GM19239 (cell line): Measurements from ENCODE around the gene VPS54.
"Not testable (repeated sequence)": the region's sequence is repeated elsewhere in the genome, so short reads cannot be mapped to it uniquely, and the experiment has no call there.

Source experiments
- DNase-seq: peaks from one replicate; pipeline ENCODE4 v3.0.0; 2011; ENCODE audit warnings: low spot score; ENCODE audit not compliant: insufficient read length
- FAIRE-seq: peaks from 2 replicates; lab custom pipeline; 2011; peaks lifted over from hg19 to GRCh38; lab: Jason Lieb, UNC

The VPS54 gene

GRCh38 chr2:63994329-63995070, 24.7 kb downstream of the VPS54 start:
- not testable (repeated sequence) for DNase-seq, FAIRE-seq

- DNase-seq = no peak
- FAIRE-seq = no peak
Observed at GRCh38 chr2:63993871-63994270, 25.4 kb downstream of the VPS54 start.

- not testable (repeated sequence) for DNase-seq, FAIRE-seq
Observed at GRCh38 chr2:63993130-63993584, 26.1 kb downstream of the VPS54 start.

- DNase-seq = no peak
Observed at GRCh38 chr2:63992061-63992685, 27.1 kb downstream of the VPS54 start.

DNA sequence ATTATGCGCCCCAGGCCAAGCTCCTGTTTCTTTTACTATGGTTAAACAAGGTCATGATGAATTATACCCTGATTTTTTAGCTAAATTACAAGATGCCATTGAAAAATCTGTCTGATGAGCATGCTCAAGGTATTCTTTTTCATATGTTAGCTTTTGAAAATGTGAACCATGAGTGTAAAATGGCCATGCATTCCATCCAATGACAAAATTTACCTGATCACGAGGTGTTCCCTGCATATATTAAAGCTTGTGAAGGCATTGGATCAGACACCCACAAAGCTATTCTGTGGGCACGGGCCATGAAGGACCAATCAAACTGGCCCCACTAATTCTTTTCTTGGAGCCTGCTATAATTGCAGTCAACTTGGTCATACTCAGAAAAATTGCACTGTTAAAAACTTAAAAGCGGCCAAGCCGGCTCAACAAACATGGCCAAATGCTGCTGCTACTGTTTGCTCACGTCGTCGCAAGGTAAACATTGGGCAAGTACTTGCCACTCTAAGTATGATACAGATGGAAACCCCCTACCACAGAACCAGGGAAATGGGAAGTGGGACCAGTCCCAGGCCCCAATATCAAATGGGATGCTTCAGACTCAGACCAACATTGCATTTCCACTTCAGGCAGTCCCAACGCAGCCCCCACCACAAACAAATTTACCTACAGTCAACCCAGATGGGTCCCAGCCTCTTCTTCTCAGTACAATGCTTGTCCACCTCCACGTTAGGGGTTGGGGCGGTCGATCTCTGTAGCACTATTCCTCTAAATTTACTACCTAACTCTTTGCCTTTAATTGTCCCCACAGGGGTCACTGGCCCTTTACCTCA, 27.8 kb downstream of the VPS54 start:
- not testable (repeated sequence) for FAIRE-seq, DNase-seq

More at GRCh38 chr2:63992061-63992685, 27.1 kb downstream of the VPS54 start:
- FAIRE-seq = no peak

DNA sequence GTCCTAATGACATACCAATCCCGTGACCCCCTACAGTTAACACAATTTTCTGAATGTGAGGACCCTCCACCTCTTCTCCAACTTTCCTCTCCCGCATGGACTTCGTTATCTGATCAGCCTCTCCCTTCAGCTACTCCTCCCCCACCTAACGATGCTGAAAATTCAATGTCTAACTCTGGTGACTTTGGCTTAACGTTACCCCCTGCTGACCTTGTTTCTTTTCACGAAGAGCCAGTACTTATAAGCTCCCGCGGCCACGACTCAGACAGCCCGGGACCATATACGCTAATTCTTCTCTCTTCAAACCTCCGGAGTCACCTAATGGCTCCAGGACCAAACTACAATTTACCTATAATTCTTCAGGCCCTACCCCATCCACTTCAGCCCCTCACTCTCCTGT, 29.2 kb downstream of the VPS54 start:
- no peak for DNase-seq
- FAIRE-seq = no peak

- FAIRE-seq, DNase-seq: not testable (repeated sequence)
Observed at GRCh38 chr2:63988842-63989436, 30.3 kb downstream of the VPS54 start.

DNA sequence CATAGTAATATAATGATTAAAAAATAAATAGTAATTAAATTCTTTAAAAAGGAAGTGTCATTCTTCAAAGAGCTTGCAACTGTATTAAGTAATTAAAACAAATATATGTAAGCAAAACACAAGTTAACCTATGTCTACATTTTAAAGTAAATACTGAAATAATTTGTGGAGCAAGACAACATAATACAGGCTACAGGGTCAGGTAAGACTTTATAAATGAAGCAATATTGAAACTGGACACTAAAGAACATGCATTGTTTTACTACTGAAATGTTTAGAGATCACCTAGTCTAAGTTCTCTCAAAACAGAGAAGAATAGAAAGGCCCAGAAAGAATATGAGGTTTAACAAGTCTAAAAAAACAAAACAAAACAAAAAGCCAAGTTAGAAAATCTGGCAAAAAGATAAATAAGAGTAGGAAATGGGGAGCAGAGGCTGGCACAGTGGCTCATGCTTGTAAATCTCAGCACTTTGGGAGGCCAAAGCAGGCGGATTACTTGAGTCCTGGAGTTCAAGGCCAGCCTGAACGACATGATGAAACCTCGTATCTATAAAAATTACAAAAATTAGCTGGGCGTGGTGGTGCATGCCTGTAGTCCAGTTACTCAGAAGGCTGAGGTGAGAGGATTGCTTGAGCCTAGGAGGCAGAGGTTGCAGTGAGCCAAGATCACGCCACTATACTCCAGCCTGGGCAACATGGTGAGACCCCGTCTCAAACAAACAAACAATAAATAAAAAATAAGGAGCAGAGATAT, 34.4 kb downstream of the VPS54 start:
- FAIRE-seq = no peak
- DNase-seq = no peak

DNA sequence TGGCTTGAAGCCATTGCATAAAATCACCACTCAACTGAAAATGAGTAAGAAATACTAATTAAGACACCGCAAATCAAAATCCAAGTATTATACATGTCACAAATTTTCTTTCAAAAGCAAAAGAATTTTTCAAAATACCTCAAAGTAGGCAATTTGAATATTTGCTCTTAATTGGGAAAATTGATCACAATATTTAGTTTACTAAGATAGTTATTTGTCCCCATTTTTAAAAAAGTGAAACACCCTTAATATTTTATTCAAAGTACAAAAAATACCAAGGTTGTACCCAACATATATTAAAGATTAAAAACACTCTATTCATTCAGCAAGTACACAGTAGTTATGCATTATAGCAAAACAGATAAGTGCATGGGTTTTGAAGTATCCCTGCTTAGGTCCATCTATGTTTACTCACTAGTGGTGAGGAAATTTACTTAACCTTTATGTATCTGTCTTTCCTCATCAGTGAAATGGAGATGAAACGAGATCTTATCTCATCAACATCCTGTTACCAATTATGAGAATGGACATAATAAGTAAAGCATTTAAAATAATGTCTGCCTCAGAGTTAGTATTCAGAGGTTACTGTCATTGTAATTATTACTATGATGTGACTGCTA, 35.1 kb downstream of the VPS54 start:
- DNase-seq = no peak
- peak; percentile 42 for FAIRE-seq

DNA sequence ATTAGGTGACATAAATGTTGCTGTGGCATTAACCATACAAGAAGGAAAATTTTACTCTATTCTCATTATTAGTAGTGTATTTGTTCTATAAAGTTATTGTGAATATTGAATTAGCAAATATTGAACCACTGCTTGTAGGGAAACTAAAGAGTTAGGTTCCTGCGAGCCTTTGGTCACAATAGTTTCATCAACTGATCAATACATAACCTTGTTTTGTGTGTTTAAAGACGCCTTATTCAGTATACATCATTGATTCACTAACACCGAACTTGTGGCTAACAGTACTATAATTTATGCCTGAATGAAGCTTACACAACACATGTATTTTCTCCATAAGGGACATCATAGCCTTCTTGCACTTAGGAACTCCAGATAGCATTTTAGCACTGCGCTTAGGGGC, 36.9 kb downstream of the VPS54 start:
- FAIRE-seq = no peak
- no peak for DNase-seq

DNA sequence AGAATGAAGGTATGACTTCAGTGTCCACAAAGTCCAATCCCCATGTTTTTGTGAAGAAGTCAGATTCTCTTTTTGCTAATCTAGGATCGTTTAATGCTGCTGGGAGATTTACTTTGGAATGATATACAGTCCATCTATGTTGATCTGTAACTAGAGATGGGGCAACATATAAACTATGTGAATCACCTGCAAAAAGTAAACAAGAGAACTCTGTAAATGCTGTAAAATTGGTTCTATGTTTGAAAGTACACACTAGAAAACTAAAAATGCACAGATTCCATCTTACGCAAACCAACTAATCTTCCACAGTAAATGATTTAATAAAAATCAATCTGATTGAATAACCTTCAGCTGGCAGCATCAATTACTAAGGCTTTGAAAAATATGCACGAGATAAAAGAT, 37.5 kb downstream of the VPS54 start:
- DNase-seq = no peak
- FAIRE-seq = no peak

- DNase-seq (no peak), FAIRE-seq (no peak)
Observed at GRCh38 chr2:63980794-63981193, 38.4 kb downstream of the VPS54 start.

- DNase-seq = no peak
- peak; percentile 84 for FAIRE-seq
Observed at GRCh38 chr2:63977904-63978303, 41.3 kb downstream of the VPS54 start.

DNA sequence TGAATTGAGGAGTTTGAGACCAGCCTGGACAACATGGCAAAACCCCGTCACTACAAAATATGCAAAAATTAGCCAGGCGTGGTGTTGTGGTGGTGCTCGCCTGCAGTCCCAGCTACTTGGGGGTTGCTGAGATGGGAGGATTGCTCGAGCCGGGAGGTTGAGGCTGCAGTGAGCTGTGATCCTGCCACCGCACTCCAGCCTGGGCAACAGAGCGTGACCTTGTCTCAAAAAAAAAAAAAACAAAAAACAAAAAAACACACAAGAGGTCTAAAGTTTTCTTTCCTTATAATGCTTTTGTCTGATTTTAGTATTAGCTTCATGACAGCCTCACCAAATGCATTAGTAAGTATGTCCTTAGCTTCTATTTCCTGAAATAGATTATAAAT, 43.1 kb downstream of the VPS54 start:
- DNase-seq (no peak), FAIRE-seq (no peak)

DNA sequence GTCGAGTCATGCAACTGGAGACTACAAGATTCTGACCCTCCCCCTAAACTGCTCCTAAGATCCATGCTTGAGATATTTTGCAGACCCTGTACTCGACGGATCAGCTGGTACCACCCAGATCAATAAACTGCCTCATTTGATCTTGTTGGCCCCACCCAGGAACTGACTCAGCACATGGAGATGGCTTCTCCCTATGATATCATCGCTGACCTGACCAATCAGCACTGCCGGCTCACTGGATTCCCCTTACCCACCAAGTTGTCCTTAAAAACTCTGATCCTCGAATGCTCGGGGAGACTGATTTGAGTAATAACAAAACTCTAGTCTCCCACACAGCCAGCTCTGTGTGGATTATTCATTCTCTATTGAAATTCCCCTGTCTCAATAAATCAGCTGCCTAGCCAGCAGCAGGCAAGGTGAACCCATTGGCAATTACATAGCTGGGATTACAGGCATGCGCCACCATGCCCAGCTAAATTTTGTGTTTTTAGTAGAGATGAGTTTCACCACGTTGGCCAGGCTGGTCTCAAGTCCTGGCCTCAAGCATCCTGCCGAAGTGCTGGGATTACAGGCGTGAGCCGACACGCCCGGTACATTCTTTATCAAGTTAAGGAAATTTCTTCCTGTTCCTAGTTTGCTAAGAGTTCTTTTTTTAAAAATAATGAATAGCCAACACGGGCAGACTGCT, 43.6 kb downstream of the VPS54 start:
- FAIRE-seq (no peak), DNase-seq (no peak)

DNA sequence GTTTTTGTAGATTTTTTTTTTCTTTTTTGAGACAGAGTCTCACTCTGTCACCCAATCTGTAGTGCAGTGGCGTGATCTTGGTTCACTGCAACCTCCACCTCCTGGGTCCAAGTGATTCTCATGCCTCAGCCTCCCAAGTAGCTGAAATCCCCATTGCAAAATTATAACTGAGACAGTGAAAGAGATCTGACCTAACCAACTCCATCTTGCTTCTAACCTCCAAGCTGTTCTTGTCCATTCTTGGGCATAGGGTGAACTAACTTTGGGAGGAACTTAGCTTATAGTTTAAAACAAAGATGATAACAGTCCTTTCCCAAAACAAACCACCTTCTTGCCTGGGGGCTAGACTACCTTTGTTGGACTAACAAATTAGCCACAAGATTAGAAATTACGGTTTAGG, 44.2 kb downstream of the VPS54 start:
- FAIRE-seq, DNase-seq: not testable (repeated sequence)

DNA sequence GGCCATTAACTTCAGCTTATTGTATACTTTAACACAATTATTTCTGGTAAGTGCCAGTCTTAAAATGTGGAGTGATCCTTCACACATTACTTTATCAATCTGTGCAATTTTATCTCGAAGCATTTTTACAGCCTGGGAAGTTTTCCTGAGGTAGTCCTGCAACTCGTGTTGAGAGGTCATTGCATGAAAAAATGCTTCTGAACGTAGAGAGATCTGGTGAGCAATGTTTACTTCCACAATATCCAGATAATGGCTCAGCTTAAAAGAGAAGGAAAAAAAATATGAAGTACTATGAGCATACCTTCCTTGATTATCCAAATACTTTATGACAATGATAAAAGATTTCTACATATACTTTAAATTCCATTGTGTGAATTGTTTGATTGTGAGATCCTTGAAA, 57.0 kb downstream of the VPS54 start:
- FAIRE-seq (no peak), DNase-seq (no peak)

- FAIRE-seq (no peak), DNase-seq (no peak)
Observed at GRCh38 chr2:63950414-63950813, 68.8 kb downstream of the VPS54 start.

- no peak for DNase-seq
Observed at GRCh38 chr2:63942788-63943187, 76.4 kb downstream of the VPS54 start.

More at GRCh38 chr2:63942788-63943187, 76.4 kb downstream of the VPS54 start:
- no peak for FAIRE-seq
